ENCODE results near the gene SNTB2. TPM values are rescaled to one million over a fixed set of nuclear protein-coding genes. Genes with fewer than 3 reads are reported as not detected.
A peak's percentile ranks its signal among the peaks of the same experiment; 100 is the strongest.

SNTB2 gene
- total and polyA plus RNA-seq, 4 donors, result 2.1 to 7.8 (median 4.1) TPM

- no peaks in the 10 kb centered on the region for H3K36me3 ChIP-seq (ENCODE audit: control insufficient read depth in 4 of 4, insufficient read depth in 3 of 4, low read depth in 1 of 4, low read length in 3 of 4)
- H3K27me3 ChIP-seq (ENCODE audit: control insufficient read depth in 4 of 4, insufficient read depth in 4 of 4, low read length in 3 of 4), result no peaks in the 10 kb centered on the region
- no peak overlapping the region for H3K9ac ChIP-seq (ENCODE audit: low read depth in 1 of 2, low read length in 2 of 2)
- H3K4me3 ChIP-seq (ENCODE audit: low read depth in 1 of 3, low read length in 3 of 3), result no peak overlapping the region
- no peaks in the 10 kb centered on the region for H3K9me3 ChIP-seq (ENCODE audit: control insufficient read depth in 4 of 4, low read length in 3 of 4)
- H3K4me1 ChIP-seq (ENCODE audit: control insufficient read depth in 4 of 4, insufficient read depth in 4 of 4, low read length in 3 of 4), result peaks cover 2 to 20% (median 15%) of the 10 kb centered on the region in 4 donors
- TF ChIP-seq HNF4A (conservative IDR thresholded peaks at IDR 0.05) (no peak), RAD21 (IDR thresholded peaks at IDR 0.05) (no peak)
- 92% methylated on average over 2 of the region's 2 CpGs for WGBS
- H3K27ac ChIP-seq (ENCODE audit: low read depth in 1 of 2, low read length in 2 of 2), result no peak overlapping the region
- no peak for DNase-seq (ENCODE audit: low spot score)
Measured at GRCh38 chr16:69191136-69191535, 4.2 kb downstream of the SNTB2 start.

- H3K9me3 ChIP-seq (ENCODE audit: control insufficient read depth in 4 of 4, low read length in 3 of 4), result no peaks in the 10 kb centered on the region
- TF ChIP-seq JUND (IDR thresholded peaks at IDR 0.05) (peak in 1 of 2 donors; percentile 30), YY1 (IDR thresholded peaks at IDR 0.05) (peak; percentile 24), CTCF (IDR thresholded peaks at IDR 0.05; ENCODE audit: low read depth, low read length, missing input control) (no peak), GABPA (IDR thresholded peaks at IDR 0.05 in 1 of 2, conservative IDR thresholded peaks at IDR 0.05 in 1 of 2) (no peak), RXRA (IDR thresholded peaks at IDR 0.05) (peak in 1 of 2 donors; percentile 53), MAX (IDR thresholded peaks at IDR 0.05) (no peak), SP1 (IDR thresholded peaks at IDR 0.05) (no peak), REST (IDR thresholded peaks at IDR 0.05) (no peak), HNF4A (conservative IDR thresholded peaks at IDR 0.05) (peak; percentile 33 to 38), TAF1 (conservative IDR thresholded peaks at IDR 0.05) (no peak), RAD21 (IDR thresholded peaks at IDR 0.05) (peak in 1 of 2 donors; percentile 16), FOXA2 (IDR thresholded peaks at IDR 0.05) (no peak), NR2F2 (IDR thresholded peaks at IDR 0.05) (no peak), EGR1 (IDR thresholded peaks at IDR 0.05; ENCODE audit: low read depth in 2 of 2) (no peak), ATF3 (IDR thresholded peaks at IDR 0.05) (no peak), ZBTB33 (IDR thresholded peaks at IDR 0.05) (no peak), FOXA1 (IDR thresholded peaks at IDR 0.05) (no peak), HNF4G (IDR thresholded peaks at IDR 0.05) (no peak)
- H3K27me3 ChIP-seq (ENCODE audit: control insufficient read depth in 4 of 4, insufficient read depth in 4 of 4, low read length in 3 of 4), result no peaks in the 10 kb centered on the region
- no peak overlapping the region for H3K9ac ChIP-seq (ENCODE audit: low read depth in 1 of 2, low read length in 2 of 2)
- no peak overlapping the region for H3K27ac ChIP-seq (ENCODE audit: low read depth in 1 of 2, low read length in 2 of 2)
- H3K36me3 ChIP-seq (ENCODE audit: control insufficient read depth in 4 of 4, insufficient read depth in 3 of 4, low read depth in 1 of 4, low read length in 3 of 4), result no peaks in the 10 kb centered on the region
- H3K4me1 ChIP-seq (ENCODE audit: control insufficient read depth in 4 of 4, insufficient read depth in 4 of 4, low read length in 3 of 4), result peaks cover 0 to 6% (median 4%) of the 10 kb centered on the region in 4 donors
- no peak for DNase-seq (ENCODE audit: low spot score)
- no peak overlapping the region for H3K4me3 ChIP-seq (ENCODE audit: low read depth in 1 of 3, low read length in 3 of 3)
Measured at GRCh38 chr16:69193855-69194254, 6.9 kb downstream of the SNTB2 start.

All from liver (tissue), 9 donors.